GM18511 (cell line): ENCODE results near the gene RBM10.

Experiments used
- ATAC-seq: cut with Tn5 transposase; IDR thresholded peaks from one replicate; pipeline ENCODE4 v1.9.1; 2021; ENCODE audit warnings: mild to moderate bottlenecking, moderate library complexity; ENCODE audit not compliant: unreplicated experiment

Gene RBM10

GRCh38 chrX:47233333-47234113 lies 88.5 kb downstream of the RBM10 start:
- ATAC-seq: peak; percentile 91

- no peak for ATAC-seq
These were observed 89.6 kb downstream of the RBM10 start for GRCh38 chrX:47234583-47234982.

DNA sequence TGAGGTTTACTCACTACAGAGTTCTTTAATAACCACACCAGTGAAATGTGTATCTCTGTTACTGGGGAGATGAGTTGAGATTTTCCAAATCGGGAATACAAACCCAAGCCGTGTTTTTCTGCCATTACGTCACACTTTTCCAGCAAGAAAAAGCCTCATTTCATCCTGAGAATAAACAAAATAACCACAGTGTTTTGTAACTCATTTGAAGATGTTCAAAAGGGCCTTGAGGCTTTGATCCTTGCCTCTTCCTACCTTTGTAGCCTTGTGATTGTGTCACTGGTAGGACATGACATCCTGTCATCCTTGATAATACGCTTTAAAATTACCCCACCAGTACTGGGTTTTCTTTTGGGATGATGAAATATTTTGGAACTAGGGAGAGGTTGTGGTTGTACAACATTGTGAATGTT lies 90.7 kb downstream of the RBM10 start:
- no peak for ATAC-seq
